ENCODE measurements around the gene TCOF1.
A peak's percentile ranks its signal among the peaks of the same experiment; 100 is the strongest.

The TCOF1 gene

GRCh38 chr5:150397146-150397781 lies 39.8 kb downstream of the TCOF1 start:
- Histone ChIP-seq H3K36me3 (ENCODE audit: control insufficient read depth in 1 of 2, insufficient read depth in 2 of 2, low read depth in 1 of 2, low read length in 2 of 2) (peaks cover 86 to 90% of the 10 kb centered on the region in 2 experiments), H2BK5ac (ENCODE audit: low read depth, low read length, poor library complexity, severe bottlenecking) (no peak overlapping the region), H3K27ac (ENCODE audit: low read length, poor library complexity, severe bottlenecking) (no peak overlapping the region), H2BK120ac (ENCODE audit: low read depth, low read length) (no peak overlapping the region), H3K4me1 (ENCODE audit: control insufficient read depth, insufficient read depth, low read depth, low read length) (peaks cover 13% of the 10 kb centered on the region), H2AFZ (ENCODE audit: low read depth, low read length) (no peak overlapping the region), H3K27me3 (ENCODE audit: control insufficient read depth in 1 of 2, insufficient read depth in 1 of 2, low read length in 2 of 2) (no peaks in the 10 kb centered on the region), H3K18ac (ENCODE audit: low read depth in 1 of 2, low read length in 2 of 2) (no peak overlapping the region), H2BK15ac (ENCODE audit: low read depth, poor library complexity, severe bottlenecking) (no peak overlapping the region), H3K79me1 (replicated peaks; ENCODE audit: low read length, poor library complexity, severe bottlenecking) (peaks cover 4% of the 10 kb centered on the region), H3K9ac (ENCODE audit: low read length) (no peak overlapping the region), H2AK5ac (ENCODE audit: low read length, severe bottlenecking) (no peak overlapping the region), H2BK12ac (ENCODE audit: low read length in 2 of 2) (no peak overlapping the region), H4K91ac (ENCODE audit: low read length) (no peak overlapping the region), H3K4ac (ENCODE audit: low read depth in 1 of 2, low read length in 2 of 2) (no peak overlapping the region), H3K4me2 (ENCODE audit: low read length, poor library complexity, severe bottlenecking) (no peak overlapping the region), H3K14ac (ENCODE audit: low read length in 2 of 2) (no peak overlapping the region), H4K8ac (ENCODE audit: low read length) (no peak overlapping the region), H3K23ac (ENCODE audit: low read length in 2 of 2) (no peak overlapping the region), H3K9me3 (ENCODE audit: control insufficient read depth, low read length) (no peaks in the 10 kb centered on the region), H3K4me3 (ENCODE audit: insufficient read depth in 1 of 2, low read depth in 1 of 2, low read length in 2 of 2) (no peak overlapping the region)
- WGBS = 90% methylated on average over 14 of the region's 14 CpGs
- DNase-seq = peak; percentile 40

DNA sequence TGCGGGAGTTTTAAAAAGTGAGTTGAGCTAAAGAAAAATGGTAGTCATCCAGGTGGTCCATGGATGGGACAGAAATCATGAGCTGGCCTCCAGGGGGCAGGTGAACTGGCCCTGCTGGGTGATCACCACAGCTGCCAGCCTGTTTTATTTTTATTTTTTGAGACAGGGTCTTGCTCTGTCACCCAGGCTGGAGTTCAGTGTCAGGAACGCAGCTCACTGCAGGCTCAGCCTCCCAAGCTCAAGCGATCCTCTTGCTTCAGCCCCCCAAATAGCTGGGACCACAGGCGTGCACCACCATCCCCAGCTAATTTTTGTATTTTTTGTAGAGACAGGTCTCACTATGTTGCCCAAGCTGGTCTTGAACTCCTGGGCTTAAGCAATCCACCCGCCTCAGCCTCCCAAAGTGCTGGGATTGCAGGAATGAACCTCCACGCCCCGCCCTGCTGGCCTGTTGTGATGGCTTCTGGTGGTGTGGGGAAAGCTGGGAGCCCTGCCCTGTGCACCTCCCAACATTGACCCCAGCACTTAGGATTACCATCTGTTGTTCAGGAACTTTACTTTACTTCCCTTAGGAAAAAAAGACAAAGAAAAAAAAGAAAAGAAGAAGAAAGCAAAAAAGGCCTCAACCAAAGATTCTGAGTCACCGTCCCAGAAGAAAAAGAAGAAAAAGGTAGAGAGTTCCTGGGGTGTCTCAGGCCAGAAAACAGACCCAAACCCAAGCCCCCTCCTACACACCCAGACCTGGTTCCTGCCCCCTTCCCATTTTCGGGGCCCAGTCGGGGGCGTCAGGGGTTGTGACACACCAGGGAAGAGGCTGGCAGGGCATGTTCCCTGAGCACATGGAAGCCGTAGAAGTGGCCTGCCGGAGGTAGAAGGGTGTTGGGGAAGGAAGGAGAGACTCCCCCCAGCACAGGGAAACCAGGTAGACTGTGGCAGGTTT lies 40.6 kb downstream of the TCOF1 start:
- Histone ChIP-seq H3K4ac (ENCODE audit: low read depth in 1 of 2, low read length in 2 of 2) (no peak overlapping the region), H3K18ac (ENCODE audit: low read depth in 1 of 2, low read length in 2 of 2) (no peak overlapping the region), H3K27me3 (ENCODE audit: control insufficient read depth in 1 of 2, insufficient read depth in 1 of 2, low read length in 2 of 2) (no peaks in the 10 kb centered on the region), H3K36me3 (ENCODE audit: control insufficient read depth in 1 of 2, insufficient read depth in 2 of 2, low read depth in 1 of 2, low read length in 2 of 2) (peaks cover 85 to 90% of the 10 kb centered on the region in 2 experiments), H2BK12ac (ENCODE audit: low read length in 2 of 2) (no peak overlapping the region), H4K8ac (ENCODE audit: low read length) (no peak overlapping the region), H2BK120ac (ENCODE audit: low read depth, low read length) (no peak overlapping the region), H2BK15ac (ENCODE audit: low read depth, poor library complexity, severe bottlenecking) (no peak overlapping the region), H3K4me3 (ENCODE audit: insufficient read depth in 1 of 2, low read depth in 1 of 2, low read length in 2 of 2) (no peak overlapping the region), H3K4me2 (ENCODE audit: low read length, poor library complexity, severe bottlenecking) (no peak overlapping the region), H4K91ac (ENCODE audit: low read length) (no peak overlapping the region), H3K9ac (ENCODE audit: low read length) (no peak overlapping the region), H3K4me1 (ENCODE audit: control insufficient read depth, insufficient read depth, low read depth, low read length) (peaks cover 11% of the 10 kb centered on the region), H3K14ac (ENCODE audit: low read length in 2 of 2) (no peak overlapping the region), H2BK5ac (ENCODE audit: low read depth, low read length, poor library complexity, severe bottlenecking) (no peak overlapping the region), H2AFZ (ENCODE audit: low read depth, low read length) (no peak overlapping the region), H3K23ac (ENCODE audit: low read length in 2 of 2) (no peak overlapping the region), H3K79me1 (replicated peaks; ENCODE audit: low read length, poor library complexity, severe bottlenecking) (peaks cover 4% of the 10 kb centered on the region), H3K27ac (ENCODE audit: low read length, poor library complexity, severe bottlenecking) (no peak overlapping the region), H3K9me3 (ENCODE audit: control insufficient read depth, low read length) (no peaks in the 10 kb centered on the region), H2AK5ac (ENCODE audit: low read length, severe bottlenecking) (no peak overlapping the region)
- DNase-seq = no peak
- WGBS = 98% methylated on average over 11 of the region's 13 CpGs

GRCh38 chr5:150398722-150399523 lies 41.4 kb downstream of the TCOF1 start:
- Histone ChIP-seq H3K9me3 (ENCODE audit: control insufficient read depth, low read length) (no peaks in the 10 kb centered on the region), H3K79me1 (replicated peaks; ENCODE audit: low read length, poor library complexity, severe bottlenecking) (peaks cover 4% of the 10 kb centered on the region), H2AFZ (ENCODE audit: low read depth, low read length) (no peak overlapping the region), H3K27me3 (ENCODE audit: control insufficient read depth in 1 of 2, insufficient read depth in 1 of 2, low read length in 2 of 2) (no peaks in the 10 kb centered on the region), H4K8ac (ENCODE audit: low read length) (no peak overlapping the region), H3K36me3 (ENCODE audit: control insufficient read depth in 1 of 2, insufficient read depth in 2 of 2, low read depth in 1 of 2, low read length in 2 of 2) (peaks cover 81 to 83% of the 10 kb centered on the region in 2 experiments), H3K18ac (ENCODE audit: low read depth in 1 of 2, low read length in 2 of 2) (no peak overlapping the region), H2BK5ac (ENCODE audit: low read depth, low read length, poor library complexity, severe bottlenecking) (no peak overlapping the region), H3K4ac (ENCODE audit: low read depth in 1 of 2, low read length in 2 of 2) (no peak overlapping the region), H3K14ac (ENCODE audit: low read length in 2 of 2) (no peak overlapping the region), H2BK120ac (ENCODE audit: low read depth, low read length) (no peak overlapping the region), H3K4me1 (ENCODE audit: control insufficient read depth, insufficient read depth, low read depth, low read length) (peaks cover 6% of the 10 kb centered on the region), H4K91ac (ENCODE audit: low read length) (no peak overlapping the region), H3K23ac (ENCODE audit: low read length in 2 of 2) (no peak overlapping the region), H2BK15ac (ENCODE audit: low read depth, poor library complexity, severe bottlenecking) (no peak overlapping the region), H3K9ac (ENCODE audit: low read length) (no peak overlapping the region), H3K4me3 (ENCODE audit: insufficient read depth in 1 of 2, low read depth in 1 of 2, low read length in 2 of 2) (no peak overlapping the region), H2BK12ac (ENCODE audit: low read length in 2 of 2) (no peak overlapping the region), H2AK5ac (ENCODE audit: low read length, severe bottlenecking) (no peak overlapping the region), H3K4me2 (ENCODE audit: low read length, poor library complexity, severe bottlenecking) (no peak overlapping the region), H3K27ac (ENCODE audit: low read length, poor library complexity, severe bottlenecking) (no peak overlapping the region)
- 96% methylated on average over 12 of the region's 12 CpGs for WGBS
- DNase-seq = no peak

Measured in mesenchymal stem cell (in vitro differentiated cells and primary cell).